GM12878 (cell line): ENCODE measurements around the gene GLS. TPM values are rescaled to one million over a fixed set of nuclear protein-coding genes. Genes with fewer than 3 reads are reported as not detected.
A peak's percentile ranks its signal among the peaks of the same experiment; 100 is the strongest.

Source experiments
- CBX5 ChIP-seq: sonication (generic); IDR thresholded peaks from 2 replicates; pipeline ENCODE4 v1.6.1; 2016; ENCODE audit warnings: low read depth, moderate library complexity, mild to moderate bottlenecking, inconsistent platforms
- CHD1 ChIP-seq: IDR thresholded peaks from 2 replicates; pipeline ENCODE4 v1.6.1; 2012; ENCODE audit warnings: low read depth, low read length, improper control_type of control experiment
- CREM ChIP-seq: IDR thresholded peaks from 2 replicates; pipeline ENCODE4 v1.6.1; 2014; ENCODE audit warnings: antibody characterized with exemption, low read depth
- GABPA ChIP-seq: IDR thresholded peaks from 2 replicates; pipeline ENCODE4 v1.6.1; 2014; ENCODE audit warnings: antibody characterized with exemption, low read depth, mild to moderate bottlenecking, inconsistent platforms
- GATAD2B ChIP-seq: fragments of 450-650 bp; conservative IDR thresholded peaks from 2 replicates; pipeline ENCODE4 v1.6.1; 2017; ENCODE audit warnings: low read depth, mild to moderate bottlenecking, moderate library complexity
- JUNB ChIP-seq: IDR thresholded peaks from 2 replicates; pipeline ENCODE4 v1.6.1; 2016; ENCODE audit warnings: antibody characterized with exemption, mild to moderate bottlenecking
- JUND ChIP-seq: IDR thresholded peaks from 2 replicates; pipeline ENCODE4 v1.6.1; 2012; ENCODE audit warnings: low read depth, mild to moderate bottlenecking, low read length, improper control_type of control experiment, moderate library complexity
- KAT2A ChIP-seq: conservative IDR thresholded peaks from 2 replicates; pipeline ENCODE4 v1.6.1; 2011; ENCODE audit warnings: low read depth, low read length; ENCODE audit not compliant: control insufficient read depth
- LARP7 ChIP-seq: fragments of 450-650 bp; IDR thresholded peaks from 2 replicates; pipeline ENCODE4 v1.6.1; 2017; ENCODE audit warnings: mild to moderate bottlenecking
- MEF2A ChIP-seq: IDR thresholded peaks from 2 replicates; pipeline ENCODE4 v1.6.1; 2011; ENCODE audit warnings: low read depth, mild to moderate bottlenecking, low read length, moderate library complexity; ENCODE audit not compliant: insufficient read depth
- NFIC ChIP-seq: IDR thresholded peaks from 2 replicates; pipeline ENCODE4 v1.6.1; 2012; ENCODE audit warnings: low read depth, mild to moderate bottlenecking, inconsistent platforms, low read length, moderate library complexity
- RAD51 ChIP-seq: fragments of 450-650 bp; IDR thresholded peaks from 2 replicates; pipeline ENCODE4 v1.6.1; 2016; ENCODE audit warnings: moderate library complexity, mild to moderate bottlenecking, inconsistent platforms
- RB1 ChIP-seq: fragments of 450-650 bp; formaldehyde crosslinking; IDR thresholded peaks from 2 replicates; pipeline ENCODE4 v1.6.1; 2017; ENCODE audit warnings: mild to moderate bottlenecking, borderline replicate concordance
- SIN3A ChIP-seq: IDR thresholded peaks from 2 replicates; pipeline ENCODE4 v1.6.1; 2012; ENCODE audit warnings: low read depth, low read length, improper control_type of control experiment
- SMAD5 ChIP-seq: IDR thresholded peaks from 2 replicates; pipeline ENCODE4 v1.6.1; 2016; ENCODE audit warnings: antibody characterized with exemption, low read depth
- SMARCA5 ChIP-seq: fragments of 450-650 bp; IDR thresholded peaks from 2 replicates; pipeline ENCODE4 v1.6.1; 2017; ENCODE audit warnings: mild to moderate bottlenecking
- STAT1 ChIP-seq: fragments of 450-650 bp; conservative IDR thresholded peaks from 2 replicates; pipeline ENCODE4 v1.6.1; 2014; ENCODE audit warnings: antibody characterized with exemption, mild to moderate bottlenecking
- STAT3 ChIP-seq: IDR thresholded peaks from 2 replicates; pipeline ENCODE4 v1.6.1; 2011; ENCODE audit warnings: low read depth, low read length, improper control_type of control experiment
- ZNF24 ChIP-seq: fragments of 450-650 bp; IDR thresholded peaks from 2 replicates; pipeline ENCODE4 v1.6.1; 2017; ENCODE audit warnings: antibody characterized with exemption, mild to moderate bottlenecking
- ZSCAN29 ChIP-seq: fragments of 450-650 bp; IDR thresholded peaks from 2 replicates; pipeline ENCODE4 v1.6.1; 2017; ENCODE audit warnings: mild to moderate bottlenecking, moderate library complexity
- polyA plus RNA-seq, 11 experiments: library from polyadenylated mRNA; depleted of rRNA in 4 of 11; unstranded in 6 of 11; stranded (reverse) in 5 of 11; fragments of >200 nt; fragmentation: Nextera tagmentation in 4 of 11; fragmentation: Illumina TruSeq in 1 of 11; extraction: Ambion mirVana in 4 of 11; extraction: Trizol in 1 of 11; gene quantifications; 1 replicate in 1 of 11; 2 replicates in 10 of 11; pipeline versions ENCODE4 v1.2.1 to v1.2.3, GENCODE V29; 2011 to 2016; ENCODE audit warnings: inconsistent platforms in 2 of 11, missing spikeins in 2 of 11, low read depth in 1 of 11
- total RNA-seq, 4 experiments: library from RNA; depleted of rRNA in 3 of 4; stranded (reverse); fragments of >200 nt in 3 of 4; fragmentation: Illumina TruSeq in 1 of 4; extraction: Trizol in 1 of 4; gene quantifications; 2 replicates each; pipeline versions ENCODE4 v1.2.1 to v1.2.3, GENCODE V29; 2013 to 2021
- TF ChIP-seq, protein P1 (sequence below): fragments of 450-650 bp; IDR thresholded peaks from 2 replicates; pipeline ENCODE4 v1.6.1; 2014; ENCODE audit warnings: mild to moderate bottlenecking
- TF ChIP-seq, protein P2 (sequence below): fragments of 450-650 bp; formaldehyde crosslinking; IDR thresholded peaks from 2 replicates; pipeline ENCODE4 v1.4.0; 2022; ENCODE audit warnings: mild to moderate bottlenecking, moderate library complexity
- TF ChIP-seq, protein P3 (sequence below): fragments of 450-650 bp; IDR thresholded peaks from 2 replicates; pipeline ENCODE4 v1.6.1; 2017; ENCODE audit warnings: low read depth, mild to moderate bottlenecking, moderate library complexity
- TF ChIP-seq, protein P4 (sequence below): fragments of 150-350 bp; IDR thresholded peaks from 2 replicates; pipeline ENCODE4 v1.6.1; 2014; ENCODE audit warnings: mild to moderate bottlenecking, low read depth, low read length
- TF ChIP-seq, protein P5 (sequence below): IDR thresholded peaks from 2 replicates; pipeline ENCODE4 v1.6.1; 2012; ENCODE audit warnings: low read length, inconsistent platforms

The GLS gene
- total and polyA plus RNA-seq, 10 of the 15 experiments (the other 5 are each of a cell fraction or from before 2014, with no cell fraction given) = 15.7 to 145 (median 70.8) TPM

DNA sequence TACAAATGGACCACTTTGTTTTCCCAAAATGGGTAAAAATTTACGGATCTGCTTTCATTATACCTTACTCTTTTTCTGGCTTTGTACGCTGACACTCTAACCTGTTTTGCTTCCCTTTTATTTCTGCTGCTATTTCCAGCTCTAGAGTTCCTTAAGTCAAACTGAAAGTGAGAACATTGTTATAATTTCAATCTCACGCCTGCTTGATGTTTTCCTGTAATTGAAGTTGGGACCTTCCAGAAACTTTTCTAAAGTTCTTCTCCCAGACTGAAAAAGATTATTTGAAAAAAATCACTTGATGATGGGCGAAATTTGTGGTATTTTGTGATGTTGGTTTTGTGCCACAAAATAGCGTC, 1.8 kb downstream of the GLS start (continued):
- TF ChIP-seq MEF2A = peak; percentile 69; the same call in 1 of the 2 replicates
- TF ChIP-seq GABPA = no peak
- no peak for TF ChIP-seq SMAD5
- TF ChIP-seq, protein P1, sequence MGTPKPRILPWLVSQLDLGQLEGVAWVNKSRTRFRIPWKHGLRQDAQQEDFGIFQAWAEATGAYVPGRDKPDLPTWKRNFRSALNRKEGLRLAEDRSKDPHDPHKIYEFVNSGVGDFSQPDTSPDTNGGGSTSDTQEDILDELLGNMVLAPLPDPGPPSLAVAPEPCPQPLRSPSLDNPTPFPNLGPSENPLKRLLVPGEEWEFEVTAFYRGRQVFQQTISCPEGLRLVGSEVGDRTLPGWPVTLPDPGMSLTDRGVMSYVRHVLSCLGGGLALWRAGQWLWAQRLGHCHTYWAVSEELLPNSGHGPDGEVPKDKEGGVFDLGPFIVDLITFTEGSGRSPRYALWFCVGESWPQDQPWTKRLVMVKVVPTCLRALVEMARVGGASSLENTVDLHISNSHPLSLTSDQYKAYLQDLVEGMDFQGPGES = no peak
- TF ChIP-seq CBX5 = no peak
- TF ChIP-seq SIN3A = no peak
- no peak; the same call in 1 of the 2 replicates for TF ChIP-seq CREM
- TF ChIP-seq, protein P2, sequence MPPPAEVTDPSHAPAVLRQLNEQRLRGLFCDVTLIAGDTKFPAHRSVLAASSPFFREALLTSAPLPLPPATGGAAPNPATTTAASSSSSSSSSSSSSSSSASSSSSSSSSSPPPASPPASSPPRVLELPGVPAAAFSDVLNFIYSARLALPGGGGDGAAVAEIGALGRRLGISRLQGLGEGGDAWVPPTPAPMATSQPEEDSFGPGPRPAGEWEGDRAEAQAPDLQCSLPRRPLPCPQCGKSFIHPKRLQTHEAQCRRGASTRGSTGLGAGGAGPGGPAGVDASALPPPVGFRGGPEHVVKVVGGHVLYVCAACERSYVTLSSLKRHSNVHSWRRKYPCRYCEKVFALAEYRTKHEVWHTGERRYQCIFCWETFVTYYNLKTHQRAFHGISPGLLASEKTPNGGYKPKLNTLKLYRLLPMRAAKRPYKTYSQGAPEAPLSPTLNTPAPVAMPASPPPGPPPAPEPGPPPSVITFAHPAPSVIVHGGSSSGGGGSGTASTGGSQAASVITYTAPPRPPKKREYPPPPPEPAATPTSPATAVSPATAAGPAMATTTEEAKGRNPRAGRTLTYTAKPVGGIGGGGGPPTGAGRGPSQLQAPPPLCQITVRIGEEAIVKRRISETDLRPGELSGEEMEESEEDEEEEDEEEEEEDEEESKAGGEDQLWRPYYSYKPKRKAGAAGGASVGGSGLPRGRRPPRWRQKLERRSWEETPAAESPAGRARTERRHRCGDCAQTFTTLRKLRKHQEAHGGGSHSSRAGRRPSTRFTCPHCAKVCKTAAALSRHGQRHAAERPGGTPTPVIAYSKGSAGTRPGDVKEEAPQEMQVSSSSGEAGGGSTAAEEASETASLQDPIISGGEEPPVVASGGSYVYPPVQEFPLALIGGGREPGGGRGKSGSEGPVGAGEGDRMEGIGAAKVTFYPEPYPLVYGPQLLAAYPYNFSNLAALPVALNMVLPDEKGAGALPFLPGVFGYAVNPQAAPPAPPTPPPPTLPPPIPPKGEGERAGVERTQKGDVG (CRISPR knock-in tag) = no peak
- TF ChIP-seq, protein P3, sequence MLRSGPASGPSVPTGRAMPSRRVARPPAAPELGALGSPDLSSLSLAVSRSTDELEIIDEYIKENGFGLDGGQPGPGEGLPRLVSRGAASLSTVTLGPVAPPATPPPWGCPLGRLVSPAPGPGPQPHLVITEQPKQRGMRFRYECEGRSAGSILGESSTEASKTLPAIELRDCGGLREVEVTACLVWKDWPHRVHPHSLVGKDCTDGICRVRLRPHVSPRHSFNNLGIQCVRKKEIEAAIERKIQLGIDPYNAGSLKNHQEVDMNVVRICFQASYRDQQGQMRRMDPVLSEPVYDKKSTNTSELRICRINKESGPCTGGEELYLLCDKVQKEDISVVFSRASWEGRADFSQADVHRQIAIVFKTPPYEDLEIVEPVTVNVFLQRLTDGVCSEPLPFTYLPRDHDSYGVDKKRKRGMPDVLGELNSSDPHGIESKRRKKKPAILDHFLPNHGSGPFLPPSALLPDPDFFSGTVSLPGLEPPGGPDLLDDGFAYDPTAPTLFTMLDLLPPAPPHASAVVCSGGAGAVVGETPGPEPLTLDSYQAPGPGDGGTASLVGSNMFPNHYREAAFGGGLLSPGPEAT = no peak; the same call in 1 of the 2 replicates
- TF ChIP-seq GATAD2B = no peak
- no peak for TF ChIP-seq STAT1
- no peak for TF ChIP-seq ZNF24
- no peak for TF ChIP-seq SMARCA5
- TF ChIP-seq, protein P4, sequence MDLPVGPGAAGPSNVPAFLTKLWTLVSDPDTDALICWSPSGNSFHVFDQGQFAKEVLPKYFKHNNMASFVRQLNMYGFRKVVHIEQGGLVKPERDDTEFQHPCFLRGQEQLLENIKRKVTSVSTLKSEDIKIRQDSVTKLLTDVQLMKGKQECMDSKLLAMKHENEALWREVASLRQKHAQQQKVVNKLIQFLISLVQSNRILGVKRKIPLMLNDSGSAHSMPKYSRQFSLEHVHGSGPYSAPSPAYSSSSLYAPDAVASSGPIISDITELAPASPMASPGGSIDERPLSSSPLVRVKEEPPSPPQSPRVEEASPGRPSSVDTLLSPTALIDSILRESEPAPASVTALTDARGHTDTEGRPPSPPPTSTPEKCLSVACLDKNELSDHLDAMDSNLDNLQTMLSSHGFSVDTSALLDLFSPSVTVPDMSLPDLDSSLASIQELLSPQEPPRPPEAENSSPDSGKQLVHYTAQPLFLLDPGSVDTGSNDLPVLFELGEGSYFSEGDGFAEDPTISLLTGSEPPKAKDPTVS = no peak
- TF ChIP-seq KAT2A = no peak
- TF ChIP-seq STAT3 = 0 out of 2 replicates have a peak, but pooled peaks have one; percentile 16
- no peak for TF ChIP-seq RB1
- TF ChIP-seq JUNB = peak; percentile 75
- TF ChIP-seq CHD1 = 0 out of 2 replicates have a peak, but pooled peaks have one; percentile 13
- no peak for TF ChIP-seq RAD51
- TF ChIP-seq NFIC = peak; percentile 89
- TF ChIP-seq LARP7 = no peak
- no peak for TF ChIP-seq ZSCAN29
- TF ChIP-seq JUND = no peak
- TF ChIP-seq, protein P5, sequence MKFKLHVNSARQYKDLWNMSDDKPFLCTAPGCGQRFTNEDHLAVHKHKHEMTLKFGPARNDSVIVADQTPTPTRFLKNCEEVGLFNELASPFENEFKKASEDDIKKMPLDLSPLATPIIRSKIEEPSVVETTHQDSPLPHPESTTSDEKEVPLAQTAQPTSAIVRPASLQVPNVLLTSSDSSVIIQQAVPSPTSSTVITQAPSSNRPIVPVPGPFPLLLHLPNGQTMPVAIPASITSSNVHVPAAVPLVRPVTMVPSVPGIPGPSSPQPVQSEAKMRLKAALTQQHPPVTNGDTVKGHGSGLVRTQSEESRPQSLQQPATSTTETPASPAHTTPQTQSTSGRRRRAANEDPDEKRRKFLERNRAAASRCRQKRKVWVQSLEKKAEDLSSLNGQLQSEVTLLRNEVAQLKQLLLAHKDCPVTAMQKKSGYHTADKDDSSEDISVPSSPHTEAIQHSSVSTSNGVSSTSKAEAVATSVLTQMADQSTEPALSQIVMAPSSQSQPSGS = peak; percentile 27; the same call in 1 of the 2 replicates
